GM23248 (cell line): ENCODE measurements around the gene ITGA8.

Experiments
- EZH2 ChIP-seq: fragments of 200-600 bp; sonication (generic); IDR thresholded peaks from 2 replicates; pipeline ENCODE4 v1.6.1; 2018; ENCODE audit warnings: antibody characterized with exemption, mild to moderate bottlenecking; ENCODE audit not compliant: insufficient read depth, poor library complexity, severe bottlenecking
- EZH2phosphoT487 ChIP-seq: fragments of 200-600 bp; sonication (generic); IDR thresholded peaks from 2 replicates; pipeline ENCODE4 v1.6.1; 2018; ENCODE audit warnings: antibody characterized with exemption, moderate library complexity, mild to moderate bottlenecking, low read depth; ENCODE audit not compliant: insufficient read depth

DNA sequence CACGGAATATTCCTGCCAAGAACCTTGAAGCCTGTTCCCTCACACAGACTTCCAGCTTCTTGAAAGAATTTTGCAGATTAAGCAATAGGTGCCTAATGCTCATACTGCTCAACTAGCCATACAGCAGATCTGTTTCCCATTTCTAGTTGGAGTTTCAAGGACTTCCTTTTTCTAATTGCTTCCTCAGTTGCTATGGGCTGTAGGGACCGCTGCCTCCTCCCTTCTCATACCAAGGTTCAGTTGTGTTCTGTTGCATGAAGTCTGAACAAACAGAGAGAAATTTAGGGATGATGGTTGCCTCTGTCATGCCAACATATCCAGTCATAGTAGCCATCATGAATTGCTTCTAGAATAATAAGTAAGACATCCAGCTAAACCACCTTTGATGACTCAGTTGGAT lies 6.8 kb downstream of the ITGA8 start:
- TF ChIP-seq EZH2: no peak
- TF ChIP-seq EZH2phosphoT487: no peak
